AG10803 (cell line): ENCODE data around the gene GNG2.

Experiments used
- DNase-seq: peaks from one replicate; pipeline ENCODE4 v3.0.0; 2010; ENCODE audit warnings: low read depth
- H3K4me3 ChIP-seq: 2 replicates; pipeline ENCODE4 v1.5.1; 2011; ENCODE audit warnings: mild to moderate bottlenecking, low read length, control low read depth
- TF ChIP-seq, protein P1 (sequence below): conservative IDR thresholded peaks from 2 replicates; pipeline ENCODE4 v1.5.1; 2011; ENCODE audit warnings: mild to moderate bottlenecking, low read length, control low read depth, inconsistent platforms

GNG2 gene

DNA sequence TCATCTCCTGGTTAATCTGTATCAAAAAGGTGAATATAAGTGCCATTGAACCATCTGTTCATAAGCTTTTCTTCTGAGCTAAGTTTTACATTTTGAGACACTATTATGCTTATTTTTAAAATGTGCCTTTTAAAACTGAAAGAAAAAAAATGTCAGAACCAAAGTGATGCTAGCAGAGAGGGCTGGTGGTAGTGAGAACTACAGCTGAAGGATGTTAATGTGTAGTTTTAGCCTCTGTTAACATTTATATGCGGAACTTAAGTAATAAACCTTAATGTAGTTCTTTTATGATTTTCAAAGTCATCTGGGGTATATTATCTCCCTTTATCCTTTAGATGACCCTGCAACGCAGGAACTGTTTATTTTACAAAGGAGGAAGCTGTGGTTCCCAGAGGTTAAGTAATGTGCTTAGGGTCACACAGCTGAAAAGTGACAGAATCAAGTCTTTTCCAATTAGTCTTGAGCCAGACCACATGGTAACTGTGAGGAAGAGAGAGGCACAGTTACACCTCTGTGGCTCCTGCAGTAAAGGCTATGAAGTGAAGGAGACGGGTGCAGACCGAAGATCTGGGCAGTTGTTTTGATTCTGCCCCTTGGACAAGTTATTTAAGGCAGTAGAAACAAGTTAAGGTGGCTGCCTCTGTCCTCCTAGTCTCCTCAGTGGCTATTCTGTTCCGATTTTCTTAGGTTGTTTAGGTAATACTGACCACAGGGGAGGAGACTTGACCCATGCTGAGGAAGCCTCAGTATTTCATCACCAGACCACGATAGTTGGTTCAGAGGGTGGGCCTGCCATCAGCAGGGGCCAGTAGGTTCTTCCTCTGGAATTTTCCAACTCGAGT is 23.9 kb downstream of the GNG2 start:
- DNase-seq, result peak; percentile 67
- no peak overlapping the region for H3K4me3 ChIP-seq
- TF ChIP-seq, protein P1, sequence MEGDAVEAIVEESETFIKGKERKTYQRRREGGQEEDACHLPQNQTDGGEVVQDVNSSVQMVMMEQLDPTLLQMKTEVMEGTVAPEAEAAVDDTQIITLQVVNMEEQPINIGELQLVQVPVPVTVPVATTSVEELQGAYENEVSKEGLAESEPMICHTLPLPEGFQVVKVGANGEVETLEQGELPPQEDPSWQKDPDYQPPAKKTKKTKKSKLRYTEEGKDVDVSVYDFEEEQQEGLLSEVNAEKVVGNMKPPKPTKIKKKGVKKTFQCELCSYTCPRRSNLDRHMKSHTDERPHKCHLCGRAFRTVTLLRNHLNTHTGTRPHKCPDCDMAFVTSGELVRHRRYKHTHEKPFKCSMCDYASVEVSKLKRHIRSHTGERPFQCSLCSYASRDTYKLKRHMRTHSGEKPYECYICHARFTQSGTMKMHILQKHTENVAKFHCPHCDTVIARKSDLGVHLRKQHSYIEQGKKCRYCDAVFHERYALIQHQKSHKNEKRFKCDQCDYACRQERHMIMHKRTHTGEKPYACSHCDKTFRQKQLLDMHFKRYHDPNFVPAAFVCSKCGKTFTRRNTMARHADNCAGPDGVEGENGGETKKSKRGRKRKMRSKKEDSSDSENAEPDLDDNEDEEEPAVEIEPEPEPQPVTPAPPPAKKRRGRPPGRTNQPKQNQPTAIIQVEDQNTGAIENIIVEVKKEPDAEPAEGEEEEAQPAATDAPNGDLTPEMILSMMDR, result no peak

DNA sequence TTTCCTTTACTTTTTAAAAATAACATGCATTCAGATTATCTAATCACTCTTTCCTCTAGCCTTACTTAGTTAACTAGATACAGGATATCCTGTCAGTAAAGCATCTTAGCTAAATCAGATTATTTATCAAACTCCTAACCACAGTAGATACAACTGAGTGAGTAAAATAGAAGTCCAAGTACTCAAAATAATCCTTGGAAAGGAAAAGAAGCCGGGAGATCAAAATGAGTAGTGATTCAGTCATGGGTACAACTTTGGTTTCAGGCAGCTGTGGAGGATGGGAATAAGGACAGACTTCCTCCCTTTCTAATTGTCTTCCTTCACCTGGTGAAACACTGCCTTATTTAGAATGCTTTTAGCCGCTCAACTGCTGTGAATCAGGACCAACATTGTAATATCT is 29.4 kb downstream of the GNG2 start:
- TF ChIP-seq, protein P1, result no peak
- no peak for DNase-seq

DNA sequence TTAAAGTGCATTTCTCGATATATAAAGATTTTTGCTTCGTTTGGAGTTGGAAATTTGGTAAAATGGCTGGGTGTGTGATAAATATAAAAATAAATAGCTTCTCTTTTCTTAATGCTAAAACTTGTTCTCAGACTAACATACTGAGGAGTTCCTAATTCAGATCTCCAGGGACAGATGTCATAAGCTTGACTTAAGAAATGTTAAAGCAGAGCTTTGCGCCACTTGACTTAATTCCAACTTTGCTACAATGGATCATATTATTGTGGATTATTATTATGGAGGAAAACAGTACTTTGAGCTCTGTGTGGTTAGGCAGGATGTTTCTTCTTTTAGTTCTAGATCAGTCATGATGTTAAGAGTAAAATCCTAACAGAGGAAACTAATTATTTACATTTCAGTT is 33.8 kb downstream of the GNG2 start:
- H3K4me3 ChIP-seq, result no peak overlapping the region
- TF ChIP-seq, protein P1, result no peak
- DNase-seq, result no peak

More for the DNA sequence above, 29.4 kb downstream of the GNG2 start:
- H3K4me3 ChIP-seq, result no peak overlapping the region

- TF ChIP-seq, protein P1, result no peak
- no peak overlapping the region for H3K4me3 ChIP-seq
- no peak for DNase-seq
These were observed 35.0 kb downstream of the GNG2 start for GRCh38 chr14:51895375-51895774.

- TF ChIP-seq, protein P1, result no peak
- no peak overlapping the region for H3K4me3 ChIP-seq
- DNase-seq, result no peak
These were observed 37.5 kb downstream of the GNG2 start for GRCh38 chr14:51897791-51898355.

GRCh38 chr14:51901475-51902024 is 41.1 kb downstream of the GNG2 start:
- no peak for DNase-seq
- TF ChIP-seq, protein P1, result no peak
- H3K4me3 ChIP-seq, result no peak overlapping the region
